HG03521 (cell line): Measurements from ENCODE around the gene SEC14L1.
A peak's percentile ranks its signal among the peaks of the same experiment; 100 is the strongest.
"Not testable (repeated sequence)": the region's sequence is repeated elsewhere in the genome, so short reads cannot be mapped to it uniquely, and the experiment has no call there.

Experiments
- ATAC-seq: cut with Tn5 transposase; IDR thresholded peaks from one replicate; pipeline ENCODE4 v1.9.1; 2021; ENCODE audit warnings: mild to moderate bottlenecking, moderate library complexity; ENCODE audit not compliant: unreplicated experiment

The SEC14L1 gene

GRCh38 chr17:77140878-77141767 lies at the start of gene SEC14L1:
SEC14L1 (plus strand) TSS chr17:77140969; CDS start chr17:77143597, 2,628 bp downstream.
- peak; percentile 32 for ATAC-seq

GRCh38 chr17:77092025-77092424 lies 48.7 kb upstream of the SEC14L1 start:
- no peak for ATAC-seq

GRCh38 chr17:77095461-77095860 lies 45.3 kb upstream of the SEC14L1 start:
- no peak for ATAC-seq

GRCh38 chr17:77096570-77097214 lies 44.1 kb upstream of the SEC14L1 start:
- no peak for ATAC-seq

GRCh38 chr17:77097631-77098180 lies 43.1 kb upstream of the SEC14L1 start:
- no peak for ATAC-seq

- no peak for ATAC-seq
These were observed 41.8 kb upstream of the SEC14L1 start for GRCh38 chr17:77098884-77099545.

GRCh38 chr17:77099997-77100396 lies 40.8 kb upstream of the SEC14L1 start:
- no peak for ATAC-seq

- ATAC-seq: no peak
These were observed 39.0 kb upstream of the SEC14L1 start for GRCh38 chr17:77101521-77102410.

GRCh38 chr17:77102411-77103134 lies 38.2 kb upstream of the SEC14L1 start:
- not testable (repeated sequence) for ATAC-seq

- no peak for ATAC-seq
These were observed 35.1 kb upstream of the SEC14L1 start for GRCh38 chr17:77105706-77106105.

- no peak for ATAC-seq
These were observed 33.9 kb upstream of the SEC14L1 start for GRCh38 chr17:77106874-77107358.

- no peak for ATAC-seq
These were observed 33.0 kb upstream of the SEC14L1 start for GRCh38 chr17:77107506-77108433.

- no peak for ATAC-seq
These were observed 31.5 kb upstream of the SEC14L1 start for GRCh38 chr17:77109159-77109759.

- no peak for ATAC-seq
These were observed 30.9 kb upstream of the SEC14L1 start for GRCh38 chr17:77109764-77110359.

GRCh38 chr17:77111165-77111933 lies 29.4 kb upstream of the SEC14L1 start:
- not testable (repeated sequence) for ATAC-seq

GRCh38 chr17:77111934-77112296 lies 28.9 kb upstream of the SEC14L1 start:
- ATAC-seq: no peak

GRCh38 chr17:77115510-77115909 lies 25.3 kb upstream of the SEC14L1 start:
- no peak for ATAC-seq
